CD14-positive monocyte (primary cell): ENCODE results near the gene CELSR1. TPM values are rescaled to one million over a fixed set of nuclear protein-coding genes. Genes with fewer than 3 reads are reported as not detected.
"Not testable (repeated sequence)": the region's sequence is repeated elsewhere in the genome, so short reads cannot be mapped to it uniquely, and the experiment has no call there.

Source experiments
- DNase-seq, 3 donors: peaks; one replicate each; pipeline ENCODE4 v3.0.0-alpha.2; 2011 to 2022
- H2AFZ ChIP-seq: 2 replicates; pipeline ENCODE4 v1.6.0; 2012; ENCODE audit warnings: mild to moderate bottlenecking, low read depth, low read length, inconsistent platforms; ENCODE audit not compliant: insufficient read depth, poor library complexity, severe bottlenecking
- H3K27ac ChIP-seq, 2 donors: 1 replicate in 1 of 2; 2 replicates in 1 of 2; pipeline ENCODE4 v1.5.1; 2012 to 2013; ENCODE audit warnings: low read length in 2 of 2, control low read depth in 1 of 2, inconsistent platforms in 1 of 2, low read depth in 1 of 2, mild to moderate bottlenecking in 1 of 2
- H3K27me3 ChIP-seq, 2 donors: one replicate each; pipeline versions ENCODE4 v1.6.0 to v1.6.1; 2011 to 2013; ENCODE audit warnings: low read length in 2 of 2; ENCODE audit not compliant: control insufficient read depth in 2 of 2, insufficient read depth in 2 of 2
- H3K36me3 ChIP-seq, 2 donors: replicated peaks in 1 of 2; 1 replicate in 1 of 2; 2 replicates in 1 of 2; pipeline versions ENCODE4 v1.5.1 to v1.6.1; 2012 to 2013; ENCODE audit warnings: low read length in 2 of 2, control low read depth in 1 of 2, inconsistent platforms in 1 of 2, mild to moderate bottlenecking in 1 of 2; ENCODE audit not compliant: insufficient read depth in 2 of 2, control insufficient read depth in 1 of 2
- H3K4me1 ChIP-seq, 2 donors: 1 replicate in 1 of 2; 2 replicates in 1 of 2; pipeline versions ENCODE4 v1.5.1 to v1.6.1; 2012 to 2013; ENCODE audit warnings: low read length in 2 of 2, control low read depth in 1 of 2, inconsistent platforms in 1 of 2, mild to moderate bottlenecking in 1 of 2, moderate library complexity in 1 of 2; ENCODE audit not compliant: insufficient read depth in 2 of 2, control insufficient read depth in 1 of 2
- H3K4me2 ChIP-seq: replicated peaks from 2 replicates; pipeline ENCODE3; 2012; ENCODE audit warnings: low read length, moderate library complexity, mild to moderate bottlenecking; ENCODE audit not compliant: poor library complexity, severe bottlenecking; ENCODE audit errors: extremely low read depth
- H3K4me3 ChIP-seq, 3 experiments: fragments of 200-600 bp in 1 of 3; sonication (generic) in 1 of 3; replicated peaks in 1 of 3; 1 replicate in 2 of 3; 2 replicates in 1 of 3; pipeline ENCODE4 v1.5.1; 2011 to 2013; ENCODE audit warnings: low read length in 3 of 3, mild to moderate bottlenecking in 3 of 3, control low read depth in 2 of 3, low read depth in 2 of 3, inconsistent platforms in 1 of 3, moderate library complexity in 1 of 3
- H3K79me2 ChIP-seq: 2 replicates; pipeline ENCODE4 v1.6.0; 2012; ENCODE audit warnings: mild to moderate bottlenecking, control low read depth, inconsistent platforms, low read length, moderate library complexity; ENCODE audit not compliant: insufficient read depth
- H3K9ac ChIP-seq: 2 replicates; pipeline ENCODE4 v1.6.0; 2017; ENCODE audit warnings: low read length, mild to moderate bottlenecking; ENCODE audit not compliant: insufficient read depth, poor library complexity, severe bottlenecking
- H3K9me3 ChIP-seq, 2 donors: replicated peaks in 1 of 2; 1 replicate in 1 of 2; 2 replicates in 1 of 2; pipeline versions ENCODE4 v1.5.1 to v1.6.1; 2012 to 2013; ENCODE audit warnings: low read length in 2 of 2, control low read depth in 1 of 2; ENCODE audit not compliant: control insufficient read depth in 1 of 2, insufficient read depth in 1 of 2
- H4K20me1 ChIP-seq: 2 replicates; pipeline ENCODE4 v1.6.0; 2012; ENCODE audit warnings: mild to moderate bottlenecking, low read length, control low read depth, moderate library complexity; ENCODE audit not compliant: insufficient read depth
- H3K27ac Mint-ChIP-seq, 7 donors: one replicate each; pipeline ENCODE4 v1.8.0; 2020; ENCODE audit warnings: mild to moderate bottlenecking in 7 of 7, mixed read lengths in 7 of 7, moderate library complexity in 6 of 7, inconsistent platforms in 2 of 7
- H3K27me3 Mint-ChIP-seq, 3 donors: one replicate each; pipeline ENCODE4 v1.8.0; 2021 to 2022; ENCODE audit warnings: low read depth in 3 of 3, mild to moderate bottlenecking in 3 of 3, mixed read lengths in 3 of 3, moderate library complexity in 3 of 3, inconsistent platforms in 1 of 3
- H3K36me3 Mint-ChIP-seq, 2 donors: one replicate each; pipeline ENCODE4 v1.8.0; 2020; ENCODE audit warnings: mixed read lengths in 2 of 2, inconsistent platforms in 1 of 2, mild to moderate bottlenecking in 1 of 2
- H3K4me1 Mint-ChIP-seq: one replicate; pipeline ENCODE4 v1.8.0; 2020; ENCODE audit warnings: mild to moderate bottlenecking, mixed read lengths
- H3K4me3 Mint-ChIP-seq, 2 donors: one replicate each; pipeline ENCODE4 v1.8.0; 2020; ENCODE audit warnings: mild to moderate bottlenecking in 2 of 2, mixed read lengths in 2 of 2, moderate library complexity in 1 of 2
- H3K9me3 Mint-ChIP-seq, 7 donors: one replicate each; pipeline ENCODE4 v1.8.0; 2020 to 2022; ENCODE audit warnings: mixed read lengths in 7 of 7, mild to moderate bottlenecking in 6 of 7, moderate library complexity in 6 of 7, inconsistent platforms in 2 of 7
- WGBS: methylation state at CpG from one replicate; pipeline ENCODE4 v1.1.5; 2013; ENCODE audit warnings: missing lambda C conversion rate; ENCODE audit not compliant: insufficient coverage; 5-methylcytosine and 5-hydroxymethylcytosine counted together
- intact Hi-C, 2 donors: fragments of 100-400 bp; cut with micrococcal nuclease; formaldehyde crosslinking; loops; one replicate each; pipeline versions ENCODE4 v1.15.0 to v1.15.1; 2023
- polyA plus RNA-seq, 3 donors: library from polyadenylated mRNA; depleted of rRNA in 1 of 3; unstranded in 2 of 3; stranded (reverse) in 1 of 3; fragments of 300-500 nt in 2 of 3; fragments of >200 nt in 1 of 3; fragmentation: Illumina TruSeq in 2 of 3; gene quantifications; 1 replicate in 2 of 3; 2 replicates in 1 of 3; pipeline ENCODE4 v1.2.3, GENCODE V29; 2012 to 2021
- TF ChIP-seq, protein P1 (sequence below): fragments of 200-600 bp; IDR thresholded peaks from one replicate; pipeline ENCODE4 v1.8.0; 2022; ENCODE audit warnings: antibody characterized with exemption, mild to moderate bottlenecking

The CELSR1 gene
- polyA plus RNA-seq, 3 donors: 0.16 TPM; not detected in 2

DNA sequence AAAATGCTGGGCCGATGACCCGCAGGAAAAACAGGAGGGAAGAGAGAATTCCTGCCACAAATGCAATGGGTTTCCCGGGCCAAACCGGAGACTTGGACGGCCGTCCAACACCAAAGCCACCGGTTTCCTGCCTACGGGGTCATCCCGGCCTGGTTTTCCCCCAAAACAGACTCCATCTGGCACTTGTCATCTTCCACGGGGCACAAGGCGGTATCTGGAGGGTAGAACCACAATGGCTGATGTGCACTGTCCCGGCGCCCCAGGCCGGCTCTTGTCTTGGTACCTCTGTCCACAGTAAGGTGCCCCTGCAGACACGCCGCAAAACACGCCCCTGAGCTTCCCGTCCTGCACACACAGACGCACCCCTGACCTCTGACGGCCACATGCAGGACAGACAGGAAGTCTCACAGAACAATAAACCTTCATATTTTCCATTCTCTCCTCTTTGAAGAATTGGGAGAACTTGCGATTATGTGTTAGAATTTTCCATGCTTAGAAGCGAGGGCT lies 20.1 kb downstream of the CELSR1 start:
- Mint-ChIP-seq H3K4me1 (no peaks in the 10 kb centered on the region), H3K9me3 (no peaks in the 10 kb centered on the region), H3K4me3 (no peak overlapping the region), H3K27ac (no peak overlapping the region), H3K36me3 (no peaks in the 10 kb centered on the region), H3K27me3 (peaks cover 2 to 4% (median 3%) of the 10 kb centered on the region in 3 donors)
- Histone ChIP-seq H3K27me3 (no peaks in the 10 kb centered on the region), H3K9ac (no peak overlapping the region), H3K27ac (no peak overlapping the region), H3K4me3 (no peak overlapping the region), H4K20me1 (no peaks in the 10 kb centered on the region), H3K79me2 (no peaks in the 10 kb centered on the region), H3K4me1 (no peaks in the 10 kb centered on the region), H3K36me3 (no peaks in the 10 kb centered on the region), H3K9me3 (no peaks in the 10 kb centered on the region), H3K4me2 (no peak overlapping the region), H2AFZ (no peak overlapping the region)
- DNase-seq: no peak
- intact Hi-C loops: no loop called here
- TF ChIP-seq, protein P1, sequence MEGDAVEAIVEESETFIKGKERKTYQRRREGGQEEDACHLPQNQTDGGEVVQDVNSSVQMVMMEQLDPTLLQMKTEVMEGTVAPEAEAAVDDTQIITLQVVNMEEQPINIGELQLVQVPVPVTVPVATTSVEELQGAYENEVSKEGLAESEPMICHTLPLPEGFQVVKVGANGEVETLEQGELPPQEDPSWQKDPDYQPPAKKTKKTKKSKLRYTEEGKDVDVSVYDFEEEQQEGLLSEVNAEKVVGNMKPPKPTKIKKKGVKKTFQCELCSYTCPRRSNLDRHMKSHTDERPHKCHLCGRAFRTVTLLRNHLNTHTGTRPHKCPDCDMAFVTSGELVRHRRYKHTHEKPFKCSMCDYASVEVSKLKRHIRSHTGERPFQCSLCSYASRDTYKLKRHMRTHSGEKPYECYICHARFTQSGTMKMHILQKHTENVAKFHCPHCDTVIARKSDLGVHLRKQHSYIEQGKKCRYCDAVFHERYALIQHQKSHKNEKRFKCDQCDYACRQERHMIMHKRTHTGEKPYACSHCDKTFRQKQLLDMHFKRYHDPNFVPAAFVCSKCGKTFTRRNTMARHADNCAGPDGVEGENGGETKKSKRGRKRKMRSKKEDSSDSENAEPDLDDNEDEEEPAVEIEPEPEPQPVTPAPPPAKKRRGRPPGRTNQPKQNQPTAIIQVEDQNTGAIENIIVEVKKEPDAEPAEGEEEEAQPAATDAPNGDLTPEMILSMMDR: no peak
- 86% methylated on average over 17 of the region's 22 CpGs for WGBS

DNA sequence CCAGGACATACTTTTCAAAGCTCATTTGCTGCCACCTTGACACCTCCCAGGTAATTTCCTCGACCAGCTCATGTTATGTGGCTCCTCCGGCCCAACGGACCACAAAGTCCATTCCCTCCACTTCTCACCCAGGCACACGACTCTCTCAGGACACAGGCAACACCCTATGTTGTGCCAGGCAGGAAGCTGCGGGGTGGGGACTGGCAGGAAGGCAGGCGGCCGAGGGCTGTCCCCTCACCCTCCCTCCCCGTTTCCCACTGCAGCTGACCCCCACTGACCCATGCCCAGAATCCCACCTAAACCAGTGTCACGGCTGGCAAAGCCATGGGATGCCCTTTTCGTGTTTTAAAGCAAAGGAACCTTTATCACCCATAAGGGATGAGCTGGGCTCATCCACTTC lies 20.8 kb downstream of the CELSR1 start:
- Mint-ChIP-seq H3K4me1 (no peaks in the 10 kb centered on the region), H3K4me3 (no peak overlapping the region), H3K36me3 (no peaks in the 10 kb centered on the region), H3K9me3 (no peaks in the 10 kb centered on the region), H3K27ac (no peak overlapping the region), H3K27me3 (peaks cover 2 to 6% (median 3%) of the 10 kb centered on the region in 3 donors)
- H3K4me2 ChIP-seq: no peak overlapping the region
- H2AFZ ChIP-seq: no peak overlapping the region
- H4K20me1 ChIP-seq: no peaks in the 10 kb centered on the region
- intact Hi-C loops: no loop called here
- no peak overlapping the region for H3K4me3 ChIP-seq
- no peaks in the 10 kb centered on the region for H3K36me3 ChIP-seq
- 83% methylated on average over 8 of the region's 10 CpGs for WGBS
- H3K9ac ChIP-seq: no peak overlapping the region
- H3K4me1 ChIP-seq: no peaks in the 10 kb centered on the region
- H3K27me3 ChIP-seq: no peaks in the 10 kb centered on the region
- no peaks in the 10 kb centered on the region for H3K9me3 ChIP-seq
- no peak for DNase-seq
- TF ChIP-seq, protein P1: no peak
- H3K79me2 ChIP-seq: no peaks in the 10 kb centered on the region
- H3K27ac ChIP-seq: no peak overlapping the region

DNA sequence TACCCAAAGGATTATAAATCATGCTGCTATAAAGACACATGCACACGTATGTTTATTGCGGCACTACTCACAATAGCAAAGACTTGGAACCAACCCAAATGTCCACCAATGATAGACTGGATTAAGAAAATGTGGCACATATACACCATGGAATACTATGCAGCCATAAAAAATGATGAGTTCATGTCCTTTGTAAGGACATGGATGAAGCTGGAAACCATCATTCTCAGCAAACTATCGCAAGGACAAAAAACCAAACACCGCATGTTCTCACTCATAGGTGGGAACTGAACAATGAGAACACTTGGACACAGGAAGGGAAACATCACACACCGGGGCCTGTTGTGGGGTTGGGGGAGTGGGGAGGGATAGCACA lies 21.3 kb downstream of the CELSR1 start:
- H3K27me3 ChIP-seq, H3K79me2 ChIP-seq, H3K9ac ChIP-seq, H3K4me1 ChIP-seq, H3K36me3 Mint-ChIP-seq, H3K4me3 ChIP-seq, H3K4me2 ChIP-seq, H3K4me1 Mint-ChIP-seq, H3K27ac Mint-ChIP-seq, H3K27me3 Mint-ChIP-seq, intact Hi-C loops, H4K20me1 ChIP-seq, H3K4me3 Mint-ChIP-seq, H3K36me3 ChIP-seq, H3K27ac ChIP-seq, H3K9me3 Mint-ChIP-seq, DNase-seq, H2AFZ ChIP-seq, H3K9me3 ChIP-seq: not testable (repeated sequence)
- WGBS: 80% methylated on average over 1 of the region's 5 CpGs
